Fibroblast of the aortic adventitia (primary cell): Measurements from ENCODE around the gene NT5M. TPM values are rescaled to one million over a fixed set of nuclear protein-coding genes. Genes with fewer than 3 reads are reported as not detected.
"Not testable (repeated sequence)": the region's sequence is repeated elsewhere in the genome, so short reads cannot be mapped to it uniquely, and the experiment has no call there.

Source experiments
- DNase-seq: peaks from one replicate; pipeline ENCODE4 v3.0.0-alpha.2; 2010; ENCODE audit warnings: low read depth
- H3K4me3 ChIP-seq: 2 replicates; pipeline ENCODE4 v1.5.1; 2011; ENCODE audit warnings: low read depth, mild to moderate bottlenecking, control low read depth, low read length, moderate library complexity
- total RNA-seq: library from RNA; depleted of rRNA; stranded (reverse); fragments of >200 nt; gene quantifications from 2 replicates; pipeline ENCODE4 v1.2.3, GENCODE V29; 2012; ENCODE audit warnings: low replicate concordance
- TF ChIP-seq, protein P1 (sequence below): IDR thresholded peaks from 2 replicates; pipeline ENCODE4 v1.5.1; 2011; ENCODE audit warnings: mild to moderate bottlenecking, low read length, control low read depth, inconsistent platforms; ENCODE audit not compliant: insufficient read depth

The NT5M gene
- total RNA-seq, 1 donor: 2.3 TPM

DNA sequence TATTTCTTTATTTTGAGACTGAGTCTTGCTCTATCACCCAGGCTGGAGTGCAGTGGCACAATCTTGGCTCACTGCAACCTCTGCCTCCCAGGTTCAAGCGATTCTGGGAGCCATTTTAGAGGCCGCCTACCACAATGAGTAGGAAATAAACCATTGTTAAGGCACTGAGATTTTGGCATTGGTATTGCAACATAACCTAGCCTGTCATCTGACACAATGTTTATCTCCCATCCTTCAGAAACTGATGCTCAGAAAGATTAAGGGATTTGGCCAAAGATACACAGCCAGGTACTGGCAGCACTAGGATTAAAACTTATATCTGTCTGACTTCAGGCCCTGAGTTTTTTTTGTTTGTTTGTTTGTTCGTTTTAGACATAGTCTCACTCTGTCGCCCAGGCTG lies 14.1 kb upstream of the NT5M start:
- H3K4me3 ChIP-seq: no peak overlapping the region
- no peak for DNase-seq
- TF ChIP-seq, protein P1, sequence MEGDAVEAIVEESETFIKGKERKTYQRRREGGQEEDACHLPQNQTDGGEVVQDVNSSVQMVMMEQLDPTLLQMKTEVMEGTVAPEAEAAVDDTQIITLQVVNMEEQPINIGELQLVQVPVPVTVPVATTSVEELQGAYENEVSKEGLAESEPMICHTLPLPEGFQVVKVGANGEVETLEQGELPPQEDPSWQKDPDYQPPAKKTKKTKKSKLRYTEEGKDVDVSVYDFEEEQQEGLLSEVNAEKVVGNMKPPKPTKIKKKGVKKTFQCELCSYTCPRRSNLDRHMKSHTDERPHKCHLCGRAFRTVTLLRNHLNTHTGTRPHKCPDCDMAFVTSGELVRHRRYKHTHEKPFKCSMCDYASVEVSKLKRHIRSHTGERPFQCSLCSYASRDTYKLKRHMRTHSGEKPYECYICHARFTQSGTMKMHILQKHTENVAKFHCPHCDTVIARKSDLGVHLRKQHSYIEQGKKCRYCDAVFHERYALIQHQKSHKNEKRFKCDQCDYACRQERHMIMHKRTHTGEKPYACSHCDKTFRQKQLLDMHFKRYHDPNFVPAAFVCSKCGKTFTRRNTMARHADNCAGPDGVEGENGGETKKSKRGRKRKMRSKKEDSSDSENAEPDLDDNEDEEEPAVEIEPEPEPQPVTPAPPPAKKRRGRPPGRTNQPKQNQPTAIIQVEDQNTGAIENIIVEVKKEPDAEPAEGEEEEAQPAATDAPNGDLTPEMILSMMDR: no peak

DNA sequence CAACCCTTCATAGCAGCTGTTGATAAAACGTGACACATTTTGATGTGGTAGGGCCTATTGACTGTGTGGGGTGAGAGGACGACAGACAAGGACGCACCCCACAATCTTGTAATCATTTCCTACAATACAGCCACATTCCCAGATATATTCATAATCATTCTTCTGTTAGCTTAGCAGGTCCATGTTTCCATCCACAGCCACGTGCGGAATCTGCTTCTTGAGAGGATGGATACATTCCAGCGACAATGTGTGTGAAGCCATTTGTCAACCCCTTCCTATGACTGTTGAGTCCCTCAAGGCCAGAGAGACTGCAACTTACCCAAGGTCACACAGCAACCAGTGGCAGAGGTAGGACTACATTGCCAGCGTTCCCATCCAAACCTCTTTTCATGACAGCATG lies 13.5 kb upstream of the NT5M start:
- H3K4me3 ChIP-seq: no peak overlapping the region
- DNase-seq: no peak
- TF ChIP-seq, protein P1: no peak

DNA sequence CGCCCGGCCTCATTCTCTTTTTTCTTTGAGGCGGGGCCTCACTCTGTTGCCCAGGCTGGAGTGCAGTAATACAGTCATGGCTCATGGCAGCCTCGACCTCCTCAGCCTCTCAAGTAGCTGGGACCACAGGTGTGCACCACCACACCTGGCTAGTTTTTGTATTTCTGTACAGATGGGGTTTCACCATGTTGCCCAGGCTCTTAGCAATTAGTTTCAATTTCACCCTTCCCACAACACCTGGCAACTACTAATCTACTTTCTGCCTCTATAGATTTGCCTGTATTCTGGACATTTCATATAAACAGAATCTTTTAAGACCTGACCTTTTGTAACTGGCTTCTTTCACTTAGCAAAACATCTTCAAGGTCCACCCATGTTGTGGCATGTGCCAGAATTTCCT lies 8.0 kb upstream of the NT5M start:
- TF ChIP-seq, protein P1: no peak
- DNase-seq: no peak
- no peak overlapping the region for H3K4me3 ChIP-seq

DNA sequence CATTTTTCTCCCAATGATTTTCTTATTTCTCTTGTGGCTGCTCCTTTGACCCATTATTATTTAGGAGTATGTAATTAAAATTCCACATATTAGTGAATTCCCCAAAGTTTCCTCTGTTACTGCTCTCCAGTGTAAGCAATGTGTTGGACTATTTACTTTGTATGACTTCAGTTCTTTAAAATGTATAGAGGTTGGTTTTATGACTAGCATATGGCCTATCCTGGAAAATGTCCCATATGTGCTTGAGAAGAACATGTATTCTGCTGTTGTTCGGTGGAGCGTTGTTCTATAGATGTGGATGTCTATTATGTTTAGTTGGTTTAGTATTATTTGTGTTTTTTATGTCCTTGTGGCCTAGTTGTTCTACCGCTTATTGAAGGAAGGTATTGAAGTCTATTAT lies 6.0 kb upstream of the NT5M start:
- H3K4me3 ChIP-seq: no peak overlapping the region
- TF ChIP-seq, protein P1: no peak
- DNase-seq: no peak

DNA sequence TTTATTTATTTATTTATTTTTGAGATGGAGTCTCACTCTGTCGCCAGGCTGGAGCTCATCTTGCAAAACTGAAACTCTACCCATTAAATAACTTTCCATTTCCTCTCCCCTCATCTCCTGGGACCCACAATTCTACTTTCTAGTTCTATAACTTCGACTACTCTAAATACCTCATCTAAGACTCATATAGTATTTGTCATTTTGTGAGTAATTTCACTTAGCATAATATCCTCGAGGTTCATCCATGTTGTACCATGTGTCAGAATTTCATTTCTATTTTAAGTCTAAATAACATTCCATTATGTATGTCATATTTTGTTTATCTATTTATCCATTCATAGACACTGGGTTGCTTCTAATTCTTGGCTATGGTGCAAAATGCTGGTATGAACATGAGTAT lies 5.1 kb upstream of the NT5M start:
- no peak for DNase-seq
- TF ChIP-seq, protein P1: no peak
- H3K4me3 ChIP-seq: no peak overlapping the region

DNA sequence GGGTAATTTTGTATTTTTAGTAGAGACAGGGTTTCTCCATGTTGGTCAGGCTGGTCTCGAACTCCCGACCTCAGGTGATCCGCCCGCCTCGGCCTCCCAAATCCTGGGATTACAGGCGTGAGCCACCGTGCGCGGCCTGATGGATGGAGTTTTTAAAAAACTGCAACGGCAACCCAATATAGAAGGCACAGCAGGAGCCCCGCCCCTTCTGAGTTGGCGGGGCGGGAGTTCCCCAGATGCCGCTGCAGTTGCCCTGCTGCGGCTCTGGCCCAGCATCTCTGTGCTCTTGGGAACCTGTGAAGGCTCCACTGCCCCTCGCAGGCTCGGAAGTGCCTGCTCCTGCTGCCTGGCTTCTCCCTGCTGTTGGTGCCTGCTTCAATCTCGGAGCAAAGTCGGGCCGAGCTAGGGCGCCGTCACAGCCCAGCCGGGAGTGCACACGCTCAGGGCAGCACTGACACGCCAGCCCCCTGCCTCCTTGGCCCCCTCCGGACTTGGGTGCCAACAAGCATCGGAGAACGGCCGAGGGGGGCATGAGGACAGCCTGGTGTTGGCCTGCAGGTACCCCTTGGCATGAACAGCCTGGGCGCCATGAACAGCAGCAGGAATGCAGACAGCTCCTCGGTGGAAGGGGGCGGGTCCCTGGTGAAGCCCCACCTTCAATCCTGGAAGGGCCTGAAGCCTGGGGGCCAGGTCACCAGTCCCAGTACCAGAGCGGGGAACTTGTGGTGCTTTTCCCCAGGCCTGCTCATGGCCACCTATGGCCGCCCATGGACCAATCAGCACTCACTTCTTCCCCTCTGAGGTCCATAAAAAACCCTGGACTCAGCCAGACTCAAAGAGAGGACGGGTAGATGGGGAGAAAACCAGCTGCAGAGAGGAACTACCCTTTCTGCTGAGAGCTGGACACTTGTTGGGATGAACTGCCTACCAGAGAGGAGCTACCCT lies 2.3 kb upstream of the NT5M start:
- H3K4me3 ChIP-seq: no peak overlapping the region
- TF ChIP-seq, protein P1: no peak
- peak; percentile 37 for DNase-seq

DNA sequence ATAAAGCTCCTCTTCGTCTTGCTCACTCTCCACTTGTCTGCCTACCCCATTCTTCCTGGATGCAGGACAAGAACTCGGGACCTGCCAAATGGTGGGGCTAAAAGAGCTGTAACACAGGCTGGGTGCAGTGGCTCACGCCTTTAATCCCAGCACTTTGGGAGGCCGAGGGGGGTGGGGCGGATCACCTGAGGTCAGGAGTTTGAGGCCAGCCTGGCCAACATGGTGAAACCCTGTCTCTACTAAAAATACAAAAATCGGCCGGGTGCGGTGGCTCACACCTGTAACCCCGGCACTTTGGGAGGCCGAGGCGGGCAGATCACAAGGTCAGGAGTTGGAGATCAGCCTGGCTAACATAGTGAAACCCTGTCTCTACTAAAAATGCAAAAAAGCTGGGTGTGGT lies 1.5 kb upstream of the NT5M start:
- not testable (repeated sequence) for H3K4me3 ChIP-seq, DNase-seq
